IPS-15b (cell line): ENCODE results near the gene OBSL1.

Experiments used
- H3K27me3 ChIP-seq: one replicate; pipeline ENCODE4 v1.6.1; 2013; ENCODE audit warnings: low read length; ENCODE audit not compliant: control insufficient read depth, insufficient read depth
- H3K36me3 ChIP-seq: one replicate; pipeline ENCODE4 v1.6.1; 2013; ENCODE audit warnings: low read length; ENCODE audit not compliant: control insufficient read depth, insufficient read depth
- H3K4me1 ChIP-seq: one replicate; pipeline ENCODE4 v1.6.1; 2013; ENCODE audit warnings: mild to moderate bottlenecking, low read length; ENCODE audit not compliant: control insufficient read depth, insufficient read depth
- H3K4me3 ChIP-seq: one replicate; pipeline ENCODE4 v1.5.1; 2013; ENCODE audit warnings: low read depth, low read length
- H3K9ac ChIP-seq: one replicate; pipeline ENCODE4 v1.6.1; 2013; ENCODE audit warnings: low read depth, mild to moderate bottlenecking, low read length
- H3K9me3 ChIP-seq: one replicate; pipeline ENCODE4 v1.6.1; 2013; ENCODE audit warnings: mild to moderate bottlenecking, low read length; ENCODE audit not compliant: control insufficient read depth, insufficient read depth

The OBSL1 gene

DNA sequence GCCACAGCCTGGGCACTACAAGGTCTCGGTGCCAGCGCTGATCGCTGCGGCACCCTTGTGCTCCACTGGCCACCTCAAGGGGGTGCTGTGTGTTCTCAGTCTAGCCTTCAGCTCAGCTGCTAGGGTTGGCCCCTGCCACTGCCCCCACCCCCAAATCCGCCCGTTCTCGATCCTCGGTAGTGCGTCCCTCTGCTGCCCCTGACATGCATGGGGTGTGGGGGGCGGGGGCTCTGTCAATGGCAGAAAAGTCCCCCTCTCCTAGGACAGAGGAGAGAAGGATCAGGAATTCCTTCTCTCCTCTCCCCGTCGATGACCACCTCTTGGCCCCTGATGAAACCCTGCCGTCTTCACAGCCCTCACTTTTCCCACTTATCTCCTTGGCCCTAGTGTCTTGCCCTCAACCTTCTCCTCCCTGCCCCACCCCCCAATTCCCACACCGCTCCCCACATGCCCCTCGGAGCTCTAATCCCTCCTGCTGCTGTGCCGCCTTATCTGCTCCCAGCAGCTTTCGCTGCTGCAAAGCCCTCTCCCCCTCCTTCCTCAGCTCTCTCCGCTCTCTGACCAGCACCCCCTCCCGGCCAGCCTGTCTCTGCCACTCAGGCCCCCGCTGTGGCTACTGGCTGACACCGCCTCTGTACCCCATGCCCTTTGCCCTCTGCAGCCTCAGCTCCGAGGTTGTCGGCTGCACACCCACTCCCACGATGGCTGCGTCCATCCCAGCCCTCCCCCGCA lies 61.4 kb downstream of the OBSL1 start:
- Histone ChIP-seq H3K27me3 (peaks cover 33% of the 10 kb centered on the region), H3K9ac (no peak overlapping the region), H3K4me1 (peaks cover 28% of the 10 kb centered on the region)

DNA sequence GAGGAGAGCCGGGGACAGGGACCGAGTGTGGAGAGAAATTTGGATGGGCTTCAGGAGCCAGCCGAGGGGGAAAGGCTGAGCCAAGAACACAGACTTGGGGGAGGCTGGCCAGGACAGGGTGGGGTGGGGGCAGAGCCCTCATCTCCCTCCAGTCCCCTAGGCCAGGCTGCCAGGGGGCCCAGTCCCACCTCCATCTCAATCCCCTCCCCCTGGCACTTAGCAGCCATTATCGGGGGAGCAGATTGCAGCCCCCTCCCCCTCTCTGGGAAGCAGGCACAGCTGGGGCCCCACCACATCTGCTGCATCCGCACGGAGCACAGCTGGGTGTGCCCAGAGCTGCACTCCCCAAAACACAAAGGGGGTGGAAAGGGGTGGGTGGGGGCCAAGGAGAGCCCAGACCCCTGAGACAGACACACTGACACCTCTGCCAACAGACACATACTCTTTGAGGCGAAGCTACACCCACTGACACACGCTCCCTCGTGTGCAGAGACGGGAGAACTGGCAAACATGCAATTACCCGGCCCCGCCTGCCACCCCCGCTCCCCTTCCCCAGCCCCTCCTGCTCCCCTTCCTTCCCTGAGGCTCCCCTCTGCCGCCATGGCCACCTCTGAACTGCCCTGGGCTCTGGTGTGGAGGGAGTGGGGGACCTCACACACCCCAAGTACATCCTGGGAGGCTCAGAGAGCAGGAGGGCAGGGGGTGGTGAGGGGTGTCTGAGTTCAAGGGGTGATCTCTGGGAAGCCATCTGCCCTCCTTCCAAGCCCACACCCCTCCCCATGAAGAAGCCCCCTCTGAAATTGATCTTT lies 62.2 kb downstream of the OBSL1 start:
- Histone ChIP-seq H3K9ac (no peak overlapping the region), H3K9me3 (no peaks in the 10 kb centered on the region), H3K36me3 (peaks cover 15% of the 10 kb centered on the region), H3K4me3 (peak overlapping the region; percentile 56), H3K27me3 (peaks cover 25% of the 10 kb centered on the region), H3K4me1 (peaks cover 28% of the 10 kb centered on the region)

More for the DNA sequence above, 61.4 kb downstream of the OBSL1 start:
- Histone ChIP-seq H3K9me3 (no peaks in the 10 kb centered on the region), H3K4me3 (peak overlapping the region; percentile 56), H3K36me3 (peaks cover 12% of the 10 kb centered on the region)

DNA sequence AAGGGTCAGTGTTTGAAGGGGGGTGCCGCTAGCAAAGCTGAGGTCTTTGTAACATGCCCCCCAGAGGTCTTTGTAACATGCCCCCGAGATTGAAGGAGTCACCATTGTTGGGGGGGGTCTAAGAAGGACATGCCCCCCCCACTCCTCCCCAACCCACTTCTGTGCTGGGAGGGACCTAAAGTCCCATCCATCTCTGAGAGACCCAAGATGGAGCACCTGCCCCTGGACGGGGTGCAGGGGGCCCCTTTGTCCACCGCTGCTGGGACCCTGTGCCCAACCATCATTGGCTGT lies 63.0 kb downstream of the OBSL1 start:
- peaks cover 23% of the 10 kb centered on the region for H3K36me3 ChIP-seq
- peaks cover 18% of the 10 kb centered on the region for H3K27me3 ChIP-seq
- no peaks in the 10 kb centered on the region for H3K9me3 ChIP-seq
- no peak overlapping the region for H3K9ac ChIP-seq
- no peak overlapping the region for H3K4me3 ChIP-seq
- peaks cover 26% of the 10 kb centered on the region for H3K4me1 ChIP-seq

GRCh38 chr2:219507581-219508443 lies 63.5 kb downstream of the OBSL1 start:
- peaks cover 26% of the 10 kb centered on the region for H3K4me1 ChIP-seq

DNA sequence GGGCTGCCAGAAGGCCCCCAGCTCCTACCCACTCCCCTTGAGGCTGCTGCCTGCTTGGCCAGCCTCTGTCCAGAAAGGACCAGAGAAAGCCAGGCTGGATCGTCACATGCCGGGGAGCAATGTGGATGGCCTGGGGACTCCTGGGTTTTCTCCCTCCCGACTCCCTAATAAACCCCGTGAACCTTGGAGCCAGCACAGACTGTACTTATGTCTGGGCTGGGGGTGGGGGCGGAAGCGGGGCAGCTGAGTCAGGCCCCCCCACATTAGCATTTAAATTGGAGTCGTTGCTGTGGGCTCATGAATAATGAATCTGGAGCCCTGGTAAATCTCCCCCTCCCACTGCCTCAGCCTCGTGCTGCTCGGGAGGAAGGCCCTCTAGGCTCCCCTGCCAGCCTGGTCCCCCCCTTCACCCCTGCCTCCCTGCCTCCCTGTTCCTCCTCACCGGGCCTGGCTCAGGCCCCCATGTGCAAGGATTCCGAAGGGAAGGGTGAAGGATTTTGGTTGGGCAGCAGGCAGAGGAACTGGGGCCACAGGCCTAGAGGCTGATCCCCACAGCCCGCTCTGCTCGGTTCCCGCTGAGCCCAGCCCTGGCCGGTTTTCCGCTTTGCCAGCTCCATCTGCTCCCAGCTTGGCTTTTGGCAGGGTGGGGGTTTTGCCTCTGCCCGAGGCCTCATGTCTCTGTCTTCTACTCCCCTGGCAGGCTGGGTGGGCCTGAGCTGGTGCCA lies 64.4 kb downstream of the OBSL1 start:
- H3K9ac ChIP-seq, result peak overlapping the region; percentile 74
- peaks cover 3% of the 10 kb centered on the region for H3K27me3 ChIP-seq
- no peaks in the 10 kb centered on the region for H3K9me3 ChIP-seq
- H3K36me3 ChIP-seq, result peaks cover 29% of the 10 kb centered on the region
- peaks cover 22% of the 10 kb centered on the region for H3K4me1 ChIP-seq
- peak overlapping the region; percentile 8 for H3K4me3 ChIP-seq

More at GRCh38 chr2:219507581-219508443, 63.5 kb downstream of the OBSL1 start:
- Histone ChIP-seq H3K4me3 (no peak overlapping the region), H3K9me3 (no peaks in the 10 kb centered on the region), H3K36me3 (peaks cover 25% of the 10 kb centered on the region), H3K27me3 (peaks cover 12% of the 10 kb centered on the region), H3K9ac (peak overlapping the region; percentile 49)

- H3K4me1 ChIP-seq, result peaks cover 22% of the 10 kb centered on the region
- peak overlapping the region; percentile 74 for H3K9ac ChIP-seq
- no peaks in the 10 kb centered on the region for H3K9me3 ChIP-seq
- H3K36me3 ChIP-seq, result peaks cover 29% of the 10 kb centered on the region
- H3K27me3 ChIP-seq, result no peaks in the 10 kb centered on the region
- peak overlapping the region; percentile 8 for H3K4me3 ChIP-seq
These were observed 65.1 kb downstream of the OBSL1 start for GRCh38 chr2:219506153-219506801.

DNA sequence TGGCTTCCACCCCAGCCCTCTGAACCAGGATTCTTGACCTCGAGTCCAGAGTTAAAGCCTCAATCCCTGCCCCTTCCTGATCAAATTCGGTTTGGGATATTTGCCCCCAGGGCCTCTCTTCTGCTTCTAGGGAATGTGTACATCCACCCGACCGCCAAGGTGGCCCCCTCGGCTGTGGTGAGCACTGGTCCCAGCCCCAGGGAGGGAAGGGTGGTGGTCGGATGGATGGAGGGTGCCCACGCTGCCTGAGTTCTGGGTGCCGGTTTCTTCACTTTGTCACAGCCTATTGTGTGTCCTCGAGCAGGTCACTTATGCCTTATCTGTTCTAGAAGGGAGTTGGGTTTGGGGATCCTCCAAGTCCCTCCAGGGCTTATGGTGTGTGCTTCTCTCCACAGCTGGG lies 65.8 kb downstream of the OBSL1 start:
- no peaks in the 10 kb centered on the region for H3K27me3 ChIP-seq
- peaks cover 19% of the 10 kb centered on the region for H3K4me1 ChIP-seq
- H3K36me3 ChIP-seq, result peaks cover 29% of the 10 kb centered on the region
- H3K4me3 ChIP-seq, result no peak overlapping the region
- no peak overlapping the region for H3K9ac ChIP-seq
- no peaks in the 10 kb centered on the region for H3K9me3 ChIP-seq

DNA sequence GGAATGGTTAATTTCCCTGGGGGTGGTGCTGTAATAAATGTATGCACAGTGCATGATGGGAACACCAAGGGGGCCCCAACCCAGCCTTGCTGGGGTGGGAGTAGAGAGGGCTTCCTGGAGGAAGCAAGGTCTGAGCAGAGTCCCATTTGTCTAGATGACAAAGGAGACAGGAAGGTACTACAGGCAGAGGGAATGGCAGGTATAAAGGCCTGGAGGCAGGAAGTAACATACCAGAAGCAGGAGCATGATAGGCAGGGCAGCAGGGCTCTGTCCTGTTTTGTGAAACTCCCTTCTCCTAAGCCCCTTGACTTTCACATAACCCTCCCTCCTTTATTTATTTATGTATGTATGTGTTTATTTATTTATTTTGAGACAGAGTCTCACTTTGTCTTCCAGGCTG lies 68.7 kb downstream of the OBSL1 start:
- Histone ChIP-seq H3K9ac (no peak overlapping the region), H3K27me3 (peaks cover 2% of the 10 kb centered on the region), H3K36me3 (peaks cover 29% of the 10 kb centered on the region), H3K9me3 (no peaks in the 10 kb centered on the region), H3K4me3 (no peak overlapping the region), H3K4me1 (peaks cover 25% of the 10 kb centered on the region)

GRCh38 chr2:219501849-219502248 lies 69.5 kb downstream of the OBSL1 start:
- Histone ChIP-seq H3K9me3 (no peaks in the 10 kb centered on the region), H3K36me3 (peaks cover 29% of the 10 kb centered on the region), H3K4me1 (peaks cover 20% of the 10 kb centered on the region), H3K9ac (no peak overlapping the region), H3K27me3 (peaks cover 9% of the 10 kb centered on the region), H3K4me3 (no peak overlapping the region)
